Common myeloid progenitor, CD34-positive (primary cell): ENCODE results near the gene RHBDD1.

Source experiments
- CTCF ChIA-PET: fragments of 350-600 bp; sonication (Branson Sonifier 250); formaldehyde crosslinking; loops from one replicate; lab custom pipeline; 2021; ENCODE audit warnings: antibody characterized with exemption; lab: Charles Lee
- POLR2A ChIA-PET: fragments of 350-600 bp; sonication (Branson Sonifier 250); formaldehyde crosslinking; loops from one replicate; lab custom pipeline; 2021; ENCODE audit warnings: antibody characterized with exemption; lab: Charles Lee
- DNase-seq, 3 donors: peaks; one replicate each; pipeline versions ENCODE4 v3.0.0 to v3.0.0-alpha.2; 2013
- H3K27ac ChIP-seq, 2 experiments: 1 replicate in 1 of 2; 2 replicates in 1 of 2; pipeline ENCODE4 v1.7.0; 2013; ENCODE audit warnings: inconsistent platforms in 2 of 2, low read length in 2 of 2, mild to moderate bottlenecking in 2 of 2, low read depth in 1 of 2, moderate library complexity in 1 of 2; ENCODE audit not compliant: severe bottlenecking in 2 of 2, insufficient read depth in 1 of 2, poor library complexity in 1 of 2
- H3K27me3 ChIP-seq, 5 experiments: replicated peaks in 2 of 5; 1 replicate in 3 of 5; 2 replicates in 2 of 5; pipeline versions ENCODE4 v1.6.1 to v1.7.0; 2013; ENCODE audit warnings: low read length in 4 of 5, mild to moderate bottlenecking in 2 of 5, moderate library complexity in 2 of 5, inconsistent platforms in 1 of 5; ENCODE audit not compliant: insufficient read depth in 5 of 5, control insufficient read depth in 4 of 5
- H3K36me3 ChIP-seq, 4 experiments: 1 replicate in 2 of 4; 2 replicates in 2 of 4; pipeline versions ENCODE4 v1.6.1 to v1.7.0; 2013; ENCODE audit warnings: low read length in 3 of 4, control low read depth in 1 of 4, mild to moderate bottlenecking in 1 of 4; ENCODE audit not compliant: control insufficient read depth in 4 of 4, insufficient read depth in 4 of 4
- H3K4me1 ChIP-seq, 4 experiments: 1 replicate in 3 of 4; 2 replicates in 1 of 4; pipeline versions ENCODE4 v1.6.1 to v1.7.1; 2013; ENCODE audit warnings: low read length in 3 of 4, mild to moderate bottlenecking in 3 of 4, control low read depth in 1 of 4, inconsistent platforms in 1 of 4, moderate library complexity in 1 of 4; ENCODE audit not compliant: control insufficient read depth in 4 of 4, insufficient read depth in 4 of 4; ENCODE audit errors: control extremely low read depth in 1 of 4
- H3K4me3 ChIP-seq, 7 experiments: 1 replicate in 4 of 7; 2 replicates in 3 of 7; pipeline versions ENCODE4 v1.5.1 to v1.7.0; 2013; ENCODE audit warnings: mild to moderate bottlenecking in 7 of 7, low read length in 6 of 7, moderate library complexity in 6 of 7, inconsistent platforms in 2 of 7, low read depth in 2 of 7, control low read depth in 1 of 7; ENCODE audit not compliant: insufficient read depth in 4 of 7, control insufficient read depth in 1 of 7; ENCODE audit errors: extremely low read depth in 1 of 7
- H3K9me3 ChIP-seq, 5 experiments: 1 replicate in 4 of 5; 2 replicates in 1 of 5; pipeline versions ENCODE4 v1.6.1 to v1.7.1; 2013; ENCODE audit warnings: low read length in 4 of 5, mild to moderate bottlenecking in 2 of 5, inconsistent platforms in 1 of 5, low read depth in 1 of 5, moderate library complexity in 1 of 5; ENCODE audit not compliant: control insufficient read depth in 4 of 5, insufficient read depth in 2 of 5; ENCODE audit errors: control extremely low read depth in 1 of 5
- WGBS: methylation state at CpG from one replicate; pipeline ENCODE4 v1.1.5; 2013; ENCODE audit not compliant: insufficient coverage; 5-methylcytosine and 5-hydroxymethylcytosine counted together

Gene RHBDD1

GRCh38 chr2:226796012-226796839, 39.6 kb upstream of the RHBDD1 start:
- H3K27me3 ChIP-seq: peaks cover 0 to 37% (median 13%) of the 10 kb centered on the region in 5 experiments
- ChIA-PET POLR2A (no interaction called here), CTCF (interaction anchor here (0.8 kb wide), 1 partner anchor 1126 kb away, joined by 4 read pairs; no protein-coding TSS in a partner anchor)
- peaks cover 7 to 36% (median 33%) of the 10 kb centered on the region in 4 experiments for H3K4me1 ChIP-seq
- no peak overlapping the region for H3K27ac ChIP-seq
- no peak for DNase-seq
- no peak overlapping the region for H3K4me3 ChIP-seq
- WGBS: 96% methylated on average over 16 of the region's 25 CpGs
- no peaks in the 10 kb centered on the region for H3K9me3 ChIP-seq
- H3K36me3 ChIP-seq: no peaks in the 10 kb centered on the region

GRCh38 chr2:226796840-226797288, 39.0 kb upstream of the RHBDD1 start:
- POLR2A ChIA-PET: no interaction called here
- Histone ChIP-seq H3K4me3 (no peak overlapping the region), H3K4me1 (peaks cover 7 to 40% (median 34%) of the 10 kb centered on the region in 4 experiments), H3K36me3 (no peaks in the 10 kb centered on the region), H3K27me3 (peaks cover 0 to 44% (median 18%) of the 10 kb centered on the region in 5 experiments), H3K9me3 (no peaks in the 10 kb centered on the region), H3K27ac (no peak overlapping the region)
- 79% methylated on average over 17 of the region's 17 CpGs for WGBS
- CTCF ChIA-PET: interaction anchor here (4.1 kb wide), 1 partner anchor 9 kb away, joined by 16 read pairs; no protein-coding TSS in a partner anchor
- DNase-seq: peak in 2 of 3 donors; percentile 38 to 46

GRCh38 chr2:226797289-226797988, 38.4 kb upstream of the RHBDD1 start:
- no peak overlapping the region for H3K27ac ChIP-seq
- peaks cover 0 to 45% (median 18%) of the 10 kb centered on the region in 5 experiments for H3K27me3 ChIP-seq
- POLR2A ChIA-PET: no interaction called here
- no peaks in the 10 kb centered on the region for H3K36me3 ChIP-seq
- DNase-seq: no peak
- CTCF ChIA-PET: interaction anchor here (1.0 to 4.1 kb wide), 3 partner anchors 10 to 85 kb away, joined by 3 to 16 read pairs (median 5); no protein-coding TSS in a partner anchor
- 98% methylated on average over 48 of the region's 50 CpGs for WGBS
- H3K9me3 ChIP-seq: no peaks in the 10 kb centered on the region
- no peak overlapping the region for H3K4me3 ChIP-seq
- H3K4me1 ChIP-seq: peaks cover 1 to 34% (median 31%) of the 10 kb centered on the region in 4 experiments

GRCh38 chr2:226797989-226798421, 37.8 kb upstream of the RHBDD1 start:
- ChIA-PET CTCF (interaction anchor here (1.0 to 4.1 kb wide), 4 partner anchors 8 to 85 kb away, joined by 3 to 16 read pairs (median 4); no protein-coding TSS in a partner anchor), POLR2A (no interaction called here)

GRCh38 chr2:226798422-226799210, 37.2 kb upstream of the RHBDD1 start:
- H3K4me1 ChIP-seq: peaks cover 0 to 34% (median 31%) of the 10 kb centered on the region in 4 experiments
- H3K9me3 ChIP-seq: no peaks in the 10 kb centered on the region
- ChIA-PET CTCF (interaction anchor here (1.0 to 4.1 kb wide), 4 partner anchors 8 to 86 kb away, joined by 3 to 16 read pairs (median 4); no protein-coding TSS in a partner anchor), POLR2A (no interaction called here)
- H3K36me3 ChIP-seq: no peaks in the 10 kb centered on the region
- 1% methylated on average over 64 of the region's 80 CpGs for WGBS
- H3K4me3 ChIP-seq: peak overlapping the region; percentile 52 to 76 (median 66)
- peaks cover 0 to 49% (median 18%) of the 10 kb centered on the region in 5 experiments for H3K27me3 ChIP-seq
- H3K27ac ChIP-seq: no peak overlapping the region
- peak in 2 of 3 donors; percentile 53 to 67 for DNase-seq

More at GRCh38 chr2:226797989-226798421, 37.8 kb upstream of the RHBDD1 start:
- H3K27ac ChIP-seq: no peak overlapping the region
- H3K4me3 ChIP-seq: peak overlapping the region in 5 of 7 experiments; percentile 55 to 74 (median 66)
- H3K4me1 ChIP-seq: peaks cover 0 to 34% (median 31%) of the 10 kb centered on the region in 4 experiments
- 72% methylated on average over 20 of the region's 23 CpGs for WGBS
- no peak for DNase-seq
- H3K9me3 ChIP-seq: no peaks in the 10 kb centered on the region
- H3K27me3 ChIP-seq: peaks cover 0 to 45% (median 18%) of the 10 kb centered on the region in 5 experiments
- H3K36me3 ChIP-seq: no peaks in the 10 kb centered on the region

- H3K36me3 ChIP-seq: no peaks in the 10 kb centered on the region
- peak in 2 of 3 donors; percentile 58 to 72 for DNase-seq
- H3K27ac ChIP-seq: no peak within 1 kb of the TSS
- peaks cover 0 to 57% (median 22%) of the 10 kb centered on the region in 5 experiments for H3K27me3 ChIP-seq
- WGBS: 0% methylated on average over 51 of the region's 82 CpGs
- H3K4me3 ChIP-seq: peak within 1 kb of the TSS; percentile 52 to 76 (median 66)
- POLR2A ChIA-PET: no interaction called here
- H3K4me1 ChIP-seq: peaks cover 0 to 34% (median 31%) of the 10 kb centered on the region in 4 experiments
- no peaks in the 10 kb centered on the region for H3K9me3 ChIP-seq
- CTCF ChIA-PET: interaction anchor here (1.0 to 4.1 kb wide), 5 partner anchors 12 to 87 kb away, joined by 3 to 16 read pairs (median 4); no protein-coding TSS in a partner anchor
Observed at GRCh38 chr2:226799211-226799975, 36.5 kb upstream of the RHBDD1 start, which contains the start of gene IRS1. Gene IRS1 (minus strand): TSS chr2:226799820. CDS start chr2:226798738, 1,082 bp downstream.
